Gastrocnemius medialis (tissue), 4 donors: ENCODE results near the gene NEK6. TPM values are rescaled to one million over a fixed set of nuclear protein-coding genes. Genes with fewer than 3 reads are reported as not detected.

Experiments
- ATAC-seq, 2 donors: fragments of 150-250 bp; one replicate each; pipeline ENCODE4 v1.9.1; 2016
- DNase-seq, 2 donors: peaks; one replicate each; pipeline ENCODE4 v3.0.0-alpha.2; 2019
- H3K27ac ChIP-seq, 4 donors: fragments of 200-600 bp; sonication (generic); 1 replicate in 1 of 4; 2 replicates in 3 of 4; pipeline ENCODE4 v1.5.1; 2016 to 2018; ENCODE audit warnings: mild to moderate bottlenecking in 2 of 4, moderate library complexity in 1 of 4
- H3K27me3 ChIP-seq, 3 donors: fragments of 200-600 bp; sonication (generic) in 2 of 3; 1 replicate in 1 of 3; 2 replicates in 2 of 3; pipeline versions ENCODE4 v1.5.1 to v1.6.0; 2016 to 2019; ENCODE audit warnings: mild to moderate bottlenecking in 1 of 3, moderate library complexity in 1 of 3
- H3K36me3 ChIP-seq, 2 donors: fragments of 200-600 bp; sonication (generic) in 1 of 2; one replicate each; pipeline ENCODE4 v1.5.1; 2017 to 2018
- H3K4me1 ChIP-seq, 2 donors: fragments of 200-600 bp; sonication (generic) in 1 of 2; one replicate each; pipeline ENCODE4 v1.5.1; 2016 to 2017; ENCODE audit warnings: mild to moderate bottlenecking in 2 of 2
- H3K4me3 ChIP-seq, 4 donors: fragments of 200-600 bp; sonication (generic) in 3 of 4; 1 replicate in 1 of 4; 2 replicates in 3 of 4; pipeline ENCODE4 v1.5.1; 2016 to 2019; ENCODE audit warnings: mild to moderate bottlenecking in 2 of 4
- H3K9me3 ChIP-seq, 3 donors: fragments of 200-600 bp; sonication (generic) in 2 of 3; 1 replicate in 1 of 3; 2 replicates in 2 of 3; pipeline ENCODE4 v1.5.1; 2016 to 2019
- CTCF ChIP-seq, 5 experiments: fragments of 450-650 bp in 3 of 5; fragments of 200-600 bp in 2 of 5; sonication (generic) in 2 of 5; IDR thresholded peaks in 4 of 5; conservative IDR thresholded peaks in 1 of 5; 1 replicate in 4 of 5; 2 replicates in 1 of 5; pipeline ENCODE4 v1.5.1; 2016 to 2019; ENCODE audit warnings: antibody characterized with exemption in 5 of 5, mild to moderate bottlenecking in 3 of 5, moderate library complexity in 3 of 5
- POLR2A ChIP-seq, 2 donors: fragments of 450-650 bp; IDR thresholded peaks; one replicate each; pipeline ENCODE4 v1.6.1; 2017; ENCODE audit warnings: antibody characterized with exemption in 2 of 2, mild to moderate bottlenecking in 2 of 2, moderate library complexity in 2 of 2
- in situ Hi-C, 4 donors: fragments of 200-750 bp; cut with MboI; loops; one replicate each; pipeline versions ENCODE4 v1.15.0 to v1.8.0; 2017; ENCODE audit warnings: low sequenced_read_pairs in 4 of 4
- intact Hi-C: fragments of 100-400 bp; cut with DNase I; formaldehyde crosslinking; loops from one replicate; pipeline ENCODE4 v1.15.1; 2023; ENCODE audit warnings: low total_unique reads
- total RNA-seq, 4 donors: library from RNA; depleted of rRNA; stranded (reverse); fragments of >200 nt; gene quantifications; one replicate each; pipeline versions ENCODE4 v1.1.0 to v1.2.3, GENCODE V29; 2016

NEK6 gene
- total RNA-seq, 4 donors from 2014 or later: 2.3 to 10.1 (median 3.5) TPM

GRCh38 chr9:124222109-124222508 lies 35.6 kb upstream of the NEK6 start:
- DNase-seq (no peak), ATAC-seq (no peak)
- H3K36me3 ChIP-seq: no peaks in the 10 kb centered on the region
- in situ Hi-C loops: no loop called here
- intact Hi-C loops: no loop called here
- no peaks in the 10 kb centered on the region for H3K27me3 ChIP-seq
- H3K4me1 ChIP-seq: peaks cover 5 to 6% of the 10 kb centered on the region in 2 donors
- H3K4me3 ChIP-seq: no peak overlapping the region
- no peaks in the 10 kb centered on the region for H3K9me3 ChIP-seq
- TF ChIP-seq POLR2A (IDR thresholded peaks at IDR 0.05) (no peak), CTCF (IDR thresholded peaks at IDR 0.05 in 4 of 5, conservative IDR thresholded peaks at IDR 0.05 in 1 of 5) (no peak)
- H3K27ac ChIP-seq: no peak overlapping the region

- H3K27ac ChIP-seq: no peak overlapping the region
- TF ChIP-seq POLR2A (IDR thresholded peaks at IDR 0.05): no peak
- no peak for TF ChIP-seq CTCF (IDR thresholded peaks at IDR 0.05 in 4 of 5, conservative IDR thresholded peaks at IDR 0.05 in 1 of 5)
- intact Hi-C loops: no loop called here
- H3K27me3 ChIP-seq: no peaks in the 10 kb centered on the region
- peak in 1 of 2 donors; percentile 49 for ATAC-seq
- peak; percentile 62 for DNase-seq
- peaks cover 5 to 6% of the 10 kb centered on the region in 2 donors for H3K4me1 ChIP-seq
- in situ Hi-C loops: no loop called here
- no peaks in the 10 kb centered on the region for H3K9me3 ChIP-seq
- no peaks in the 10 kb centered on the region for H3K36me3 ChIP-seq
- no peak overlapping the region for H3K4me3 ChIP-seq
These were observed 34.6 kb upstream of the NEK6 start for GRCh38 chr9:124222918-124223720.

GRCh38 chr9:124225945-124226344 lies 31.8 kb upstream of the NEK6 start:
- Histone ChIP-seq H3K9me3 (no peaks in the 10 kb centered on the region), H3K4me3 (no peak overlapping the region), H3K36me3 (no peaks in the 10 kb centered on the region), H3K4me1 (peaks cover 5 to 6% of the 10 kb centered on the region in 2 donors), H3K27me3 (no peaks in the 10 kb centered on the region), H3K27ac (no peak overlapping the region)
- TF ChIP-seq POLR2A (IDR thresholded peaks at IDR 0.05) (no peak), CTCF (IDR thresholded peaks at IDR 0.05 in 4 of 5, conservative IDR thresholded peaks at IDR 0.05 in 1 of 5) (no peak)
- ATAC-seq (peak in 1 of 2 donors; percentile 55), DNase-seq (no peak)
- in situ Hi-C loops: no loop called here
- intact Hi-C loops: no loop called here

GRCh38 chr9:124228516-124228915 lies 29.2 kb upstream of the NEK6 start:
- no peak overlapping the region for H3K4me3 ChIP-seq
- H3K36me3 ChIP-seq: no peaks in the 10 kb centered on the region
- no peak for TF ChIP-seq CTCF (IDR thresholded peaks at IDR 0.05 in 4 of 5, conservative IDR thresholded peaks at IDR 0.05 in 1 of 5)
- TF ChIP-seq POLR2A (IDR thresholded peaks at IDR 0.05): no peak
- ATAC-seq (no peak), DNase-seq (no peak)
- in situ Hi-C loops (no loop called here), intact Hi-C loops (no loop called here)
- no peaks in the 10 kb centered on the region for H3K27me3 ChIP-seq
- H3K27ac ChIP-seq: no peak overlapping the region
- H3K9me3 ChIP-seq: no peaks in the 10 kb centered on the region
- H3K4me1 ChIP-seq: peaks cover 0 to 3% of the 10 kb centered on the region in 2 donors
